ENCODE results near the gene PDZRN3. TPM values are rescaled to one million over a fixed set of nuclear protein-coding genes. Genes with fewer than 3 reads are reported as not detected.

Gene PDZRN3
- total and polyA plus RNA-seq, 2 donors (not counting 3 experiments of a cell fraction or from before 2014, with no cell fraction given): not detected

DNA sequence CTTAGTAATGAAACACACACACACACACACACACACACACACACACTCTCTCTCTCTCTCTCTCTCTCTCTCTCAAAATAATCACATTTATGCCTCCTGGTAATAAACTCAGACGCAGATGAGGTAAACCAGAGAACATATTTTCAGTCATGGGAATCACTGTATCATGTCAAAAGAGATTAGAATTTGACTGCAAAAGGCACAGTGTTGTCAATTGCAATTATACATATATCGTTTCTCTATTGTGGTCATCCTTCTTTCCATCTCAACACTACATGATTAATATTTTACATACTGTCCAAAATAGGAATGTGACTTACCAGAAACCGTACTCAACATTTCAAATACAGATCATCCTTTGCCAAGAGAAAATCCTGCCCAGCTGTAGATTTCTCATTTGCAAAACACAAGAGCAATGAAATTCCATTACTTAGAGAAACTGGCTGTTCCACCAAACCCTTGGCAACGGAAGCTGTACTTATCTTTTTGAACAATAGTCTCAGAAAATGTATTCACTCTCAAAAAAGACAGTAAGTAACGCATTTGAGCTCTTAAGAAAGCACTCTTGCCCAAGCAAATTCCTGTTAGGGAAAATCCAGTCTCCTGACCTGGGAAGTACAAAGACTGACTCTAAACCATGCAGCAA is 24.3 kb downstream of the PDZRN3 start:
- H3K27me3 ChIP-seq (ENCODE audit: control insufficient read depth in 2 of 2, insufficient read depth in 2 of 2, low read length in 2 of 2): no peaks in the 10 kb centered on the region
- POLR2A ChIA-PET: no interaction called here
- no peaks in the 10 kb centered on the region for H3K4me1 ChIP-seq (ENCODE audit: control insufficient read depth, extremely low read depth, insufficient read depth, low read length)
- no peaks in the 10 kb centered on the region for H3K9me1 ChIP-seq (replicated peaks; ENCODE audit: control insufficient read depth, extremely low read depth, insufficient read depth, low read length)
- dilution Hi-C loops (cut with MboI; ENCODE audit: extremely low pct_ligation_motif_present, low sequenced_read_pairs): no loop called here
- H3K9me3 ChIP-seq (replicated peaks; ENCODE audit: control insufficient read depth, insufficient read depth, low read length): no peaks in the 10 kb centered on the region
- no peaks in the 10 kb centered on the region for H4K20me1 ChIP-seq (replicated peaks; ENCODE audit: control insufficient read depth, extremely low read depth, insufficient read depth, low read length)
- no peak for FAIRE-seq
- BruUV-seq (replicated peaks): no TSS peak
- TF ChIP-seq MYC (IDR thresholded peaks at IDR 0.05; ENCODE audit: low read depth, low read length) (no peak), GATA2 (IDR thresholded peaks at IDR 0.05; ENCODE audit: insufficient read depth, insufficient read length, low read depth, low read length) (no peak), JUN (IDR thresholded peaks at IDR 0.05; ENCODE audit: borderline replicate concordance, insufficient read depth, insufficient read length, low read depth) (no peak), EZH2 (IDR thresholded peaks at IDR 0.05; ENCODE audit: borderline replicate concordance, low read depth, low read length, severe bottlenecking) (no peak), POLR2A (IDR thresholded peaks at IDR 0.05; ENCODE audit: low read depth, low read length) (no peak), POLR2AphosphoS5 (IDR thresholded peaks at IDR 0.05; ENCODE audit: insufficient read depth, low read depth, low read length) (no peak), FOS (IDR thresholded peaks at IDR 0.05; ENCODE audit: borderline replicate concordance, insufficient read depth, low read length) (no peak)
- TF ChIP-seq, protein P1, sequence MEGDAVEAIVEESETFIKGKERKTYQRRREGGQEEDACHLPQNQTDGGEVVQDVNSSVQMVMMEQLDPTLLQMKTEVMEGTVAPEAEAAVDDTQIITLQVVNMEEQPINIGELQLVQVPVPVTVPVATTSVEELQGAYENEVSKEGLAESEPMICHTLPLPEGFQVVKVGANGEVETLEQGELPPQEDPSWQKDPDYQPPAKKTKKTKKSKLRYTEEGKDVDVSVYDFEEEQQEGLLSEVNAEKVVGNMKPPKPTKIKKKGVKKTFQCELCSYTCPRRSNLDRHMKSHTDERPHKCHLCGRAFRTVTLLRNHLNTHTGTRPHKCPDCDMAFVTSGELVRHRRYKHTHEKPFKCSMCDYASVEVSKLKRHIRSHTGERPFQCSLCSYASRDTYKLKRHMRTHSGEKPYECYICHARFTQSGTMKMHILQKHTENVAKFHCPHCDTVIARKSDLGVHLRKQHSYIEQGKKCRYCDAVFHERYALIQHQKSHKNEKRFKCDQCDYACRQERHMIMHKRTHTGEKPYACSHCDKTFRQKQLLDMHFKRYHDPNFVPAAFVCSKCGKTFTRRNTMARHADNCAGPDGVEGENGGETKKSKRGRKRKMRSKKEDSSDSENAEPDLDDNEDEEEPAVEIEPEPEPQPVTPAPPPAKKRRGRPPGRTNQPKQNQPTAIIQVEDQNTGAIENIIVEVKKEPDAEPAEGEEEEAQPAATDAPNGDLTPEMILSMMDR (IDR thresholded peaks at IDR 0.05; ENCODE audit: extremely low read depth in 1 of 2, insufficient read depth in 1 of 2, low read depth in 1 of 2, low read length in 2 of 2): no peak
- TF ChIP-seq, protein P2, sequence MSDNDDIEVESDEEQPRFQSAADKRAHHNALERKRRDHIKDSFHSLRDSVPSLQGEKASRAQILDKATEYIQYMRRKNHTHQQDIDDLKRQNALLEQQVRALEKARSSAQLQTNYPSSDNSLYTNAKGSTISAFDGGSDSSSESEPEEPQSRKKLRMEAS (IDR thresholded peaks at IDR 0.05; ENCODE audit: insufficient read depth, insufficient read length): no peak
- H2AFZ ChIP-seq (ENCODE audit: low read depth, low read length): no peak overlapping the region
- no peaks in the 10 kb centered on the region for H3K36me3 ChIP-seq (ENCODE audit: control insufficient read depth in 2 of 2, extremely low read depth in 1 of 2, insufficient read depth in 2 of 2, low read length in 2 of 2)
- H3K4me2 ChIP-seq (ENCODE audit: insufficient read depth, low read length): no peak overlapping the region
- intact Hi-C loops (cut with micrococcal nuclease): no loop called here
- no peak overlapping the region for H3K4me3 ChIP-seq (replicated peaks in 1 of 3; ENCODE audit: insufficient read depth in 1 of 3, low read depth in 1 of 3, low read length in 3 of 3)
- no peak overlapping the region for H3K27ac ChIP-seq (ENCODE audit: insufficient read depth, low read depth, low read length)
- CTCF ChIA-PET: no interaction called here
- no peak overlapping the region for H3K9ac ChIP-seq (replicated peaks; ENCODE audit: extremely low read depth, insufficient read depth, low read length)
- H3K79me2 ChIP-seq (ENCODE audit: control insufficient read depth, insufficient read depth, low read length): no peaks in the 10 kb centered on the region
- no peak for DNase-seq (ENCODE audit: low read depth, low spot score)
